Stromal cell of bone marrow (primary cell): ENCODE results near the gene SHF.

Experiments used
- DNase-seq: peaks from one replicate; pipeline ENCODE4 v3.0.0-alpha.2; 2012; ENCODE audit warnings: low read depth

The SHF gene

GRCh38 chr15:45126535-45127158 is 61.1 kb downstream of the SHF start:
- peak; percentile 18 for DNase-seq

GRCh38 chr15:45123397-45123796 is 64.4 kb downstream of the SHF start:
- no peak for DNase-seq

GRCh38 chr15:45122719-45123118 is 65.0 kb downstream of the SHF start:
- DNase-seq: no peak

GRCh38 chr15:45121706-45122417 is 65.9 kb downstream of the SHF start:
- DNase-seq: peak; percentile 81

GRCh38 chr15:45121020-45121419 is 66.7 kb downstream of the SHF start:
- DNase-seq: no peak

- no peak for DNase-seq
These were observed 67.4 kb downstream of the SHF start for GRCh38 chr15:45120081-45120972.

- DNase-seq: no peak
These were observed 68.8 kb downstream of the SHF start for GRCh38 chr15:45118996-45119395.

- peak; percentile 81 for DNase-seq
These were observed 69.6 kb downstream of the SHF start for GRCh38 chr15:45118131-45118588.

- no peak for DNase-seq
These were observed 70.2 kb downstream of the SHF start for GRCh38 chr15:45117308-45118130.
